ENCODE measurements around the gene ASCC3. TPM values are rescaled to one million over a fixed set of nuclear protein-coding genes. Genes with fewer than 3 reads are reported as not detected.

Gene ASCC3, protein sequence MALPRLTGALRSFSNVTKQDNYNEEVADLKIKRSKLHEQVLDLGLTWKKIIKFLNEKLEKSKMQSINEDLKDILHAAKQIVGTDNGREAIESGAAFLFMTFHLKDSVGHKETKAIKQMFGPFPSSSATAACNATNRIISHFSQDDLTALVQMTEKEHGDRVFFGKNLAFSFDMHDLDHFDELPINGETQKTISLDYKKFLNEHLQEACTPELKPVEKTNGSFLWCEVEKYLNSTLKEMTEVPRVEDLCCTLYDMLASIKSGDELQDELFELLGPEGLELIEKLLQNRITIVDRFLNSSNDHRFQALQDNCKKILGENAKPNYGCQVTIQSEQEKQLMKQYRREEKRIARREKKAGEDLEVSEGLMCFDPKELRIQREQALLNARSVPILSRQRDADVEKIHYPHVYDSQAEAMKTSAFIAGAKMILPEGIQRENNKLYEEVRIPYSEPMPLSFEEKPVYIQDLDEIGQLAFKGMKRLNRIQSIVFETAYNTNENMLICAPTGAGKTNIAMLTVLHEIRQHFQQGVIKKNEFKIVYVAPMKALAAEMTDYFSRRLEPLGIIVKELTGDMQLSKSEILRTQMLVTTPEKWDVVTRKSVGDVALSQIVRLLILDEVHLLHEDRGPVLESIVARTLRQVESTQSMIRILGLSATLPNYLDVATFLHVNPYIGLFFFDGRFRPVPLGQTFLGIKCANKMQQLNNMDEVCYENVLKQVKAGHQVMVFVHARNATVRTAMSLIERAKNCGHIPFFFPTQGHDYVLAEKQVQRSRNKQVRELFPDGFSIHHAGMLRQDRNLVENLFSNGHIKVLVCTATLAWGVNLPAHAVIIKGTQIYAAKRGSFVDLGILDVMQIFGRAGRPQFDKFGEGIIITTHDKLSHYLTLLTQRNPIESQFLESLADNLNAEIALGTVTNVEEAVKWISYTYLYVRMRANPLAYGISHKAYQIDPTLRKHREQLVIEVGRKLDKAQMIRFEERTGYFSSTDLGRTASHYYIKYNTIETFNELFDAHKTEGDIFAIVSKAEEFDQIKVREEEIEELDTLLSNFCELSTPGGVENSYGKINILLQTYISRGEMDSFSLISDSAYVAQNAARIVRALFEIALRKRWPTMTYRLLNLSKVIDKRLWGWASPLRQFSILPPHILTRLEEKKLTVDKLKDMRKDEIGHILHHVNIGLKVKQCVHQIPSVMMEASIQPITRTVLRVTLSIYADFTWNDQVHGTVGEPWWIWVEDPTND (N-terminal part only)
- 49.3 and 75.3 TPM in 2 replicates for total RNA-seq (ENCODE audit: low replicate concordance)

DNA sequence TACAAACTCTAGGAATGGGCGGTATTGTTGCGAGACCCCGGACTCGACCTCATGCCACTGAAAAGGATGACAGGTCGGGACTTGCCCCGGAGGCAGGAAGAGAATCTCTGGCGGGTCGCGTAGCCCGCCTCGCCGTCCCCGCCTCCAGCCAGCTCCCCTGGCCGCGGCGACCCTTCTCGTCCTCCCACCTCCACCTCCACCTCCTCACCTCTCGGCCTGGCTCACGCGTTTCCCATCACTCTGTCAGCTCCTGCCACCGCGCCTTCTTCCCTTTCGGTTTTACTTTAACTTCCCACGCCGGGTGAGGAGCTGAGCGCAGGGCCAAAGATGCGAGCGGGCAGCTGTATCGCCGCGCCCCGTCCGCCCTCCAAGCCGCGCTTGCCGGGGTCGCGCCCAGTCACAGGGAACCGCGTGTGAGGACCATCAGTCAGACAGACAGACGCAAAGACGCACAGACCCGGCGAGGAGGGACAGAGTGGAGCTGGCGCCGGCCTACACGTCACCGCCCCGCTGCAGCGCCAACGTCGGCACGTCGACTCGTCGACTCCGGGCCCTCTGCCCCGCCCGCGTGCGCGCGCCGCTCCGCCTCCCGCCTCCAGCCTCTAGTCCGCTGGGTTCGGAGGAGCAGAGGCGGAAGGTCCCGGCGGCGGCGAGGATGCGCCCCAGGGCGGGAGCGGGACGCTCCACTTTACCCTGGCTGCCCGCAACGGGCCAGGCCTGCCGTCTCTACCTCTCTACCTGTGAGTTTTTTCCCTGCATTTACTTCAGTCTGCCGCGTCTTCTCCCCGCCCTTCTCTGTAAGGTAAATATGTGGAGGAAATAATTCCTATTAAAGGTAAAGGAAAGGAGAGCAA is at the start of gene ASCC3:
ASCC3 (minus strand) TSS at position 477 of the 854 bp plus-strand sequence. CDS start 13,332 bp downstream, outside the sequence.
- peaks cover 30% of the 10 kb centered on the region for H3K4me1 Mint-ChIP-seq
- TF ChIP-seq, protein P1, sequence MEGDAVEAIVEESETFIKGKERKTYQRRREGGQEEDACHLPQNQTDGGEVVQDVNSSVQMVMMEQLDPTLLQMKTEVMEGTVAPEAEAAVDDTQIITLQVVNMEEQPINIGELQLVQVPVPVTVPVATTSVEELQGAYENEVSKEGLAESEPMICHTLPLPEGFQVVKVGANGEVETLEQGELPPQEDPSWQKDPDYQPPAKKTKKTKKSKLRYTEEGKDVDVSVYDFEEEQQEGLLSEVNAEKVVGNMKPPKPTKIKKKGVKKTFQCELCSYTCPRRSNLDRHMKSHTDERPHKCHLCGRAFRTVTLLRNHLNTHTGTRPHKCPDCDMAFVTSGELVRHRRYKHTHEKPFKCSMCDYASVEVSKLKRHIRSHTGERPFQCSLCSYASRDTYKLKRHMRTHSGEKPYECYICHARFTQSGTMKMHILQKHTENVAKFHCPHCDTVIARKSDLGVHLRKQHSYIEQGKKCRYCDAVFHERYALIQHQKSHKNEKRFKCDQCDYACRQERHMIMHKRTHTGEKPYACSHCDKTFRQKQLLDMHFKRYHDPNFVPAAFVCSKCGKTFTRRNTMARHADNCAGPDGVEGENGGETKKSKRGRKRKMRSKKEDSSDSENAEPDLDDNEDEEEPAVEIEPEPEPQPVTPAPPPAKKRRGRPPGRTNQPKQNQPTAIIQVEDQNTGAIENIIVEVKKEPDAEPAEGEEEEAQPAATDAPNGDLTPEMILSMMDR (IDR thresholded peaks at IDR 0.05), result no peak
- TF ChIP-seq EZH2phosphoT487 (IDR thresholded peaks at IDR 0.05) (no peak), EZH2 (IDR thresholded peaks at IDR 0.05) (peak; percentile 49)

DNA sequence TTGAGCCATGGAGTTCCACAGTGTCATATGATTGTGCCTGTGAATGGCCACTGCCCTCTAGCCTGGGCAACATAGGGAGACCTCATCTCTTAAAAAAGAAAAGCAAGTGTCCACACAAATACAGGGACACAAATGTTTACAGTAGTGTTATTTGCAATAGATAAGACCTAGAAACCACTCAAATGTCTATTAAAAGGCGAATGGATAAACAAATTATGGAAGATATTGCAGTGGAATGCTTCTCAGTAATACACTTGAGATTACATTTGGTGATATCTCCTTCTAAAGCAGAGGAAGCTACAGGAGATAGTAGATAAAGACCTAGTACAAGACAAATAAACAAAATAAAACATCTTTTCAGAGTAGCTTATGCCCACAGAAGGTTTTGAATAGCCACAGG is 44.6 kb upstream of the ASCC3 start:
- TF ChIP-seq EZH2phosphoT487 (IDR thresholded peaks at IDR 0.05) (no peak), EZH2 (IDR thresholded peaks at IDR 0.05) (no peak)
- TF ChIP-seq, protein P1 (IDR thresholded peaks at IDR 0.05), result no peak
- no peak overlapping the region for H3K4me3 Mint-ChIP-seq
- no peaks in the 10 kb centered on the region for H3K4me1 Mint-ChIP-seq

More for the DNA sequence above, at the start of gene ASCC3:
- H3F3A ChIP-seq (ENCODE audit: low read depth), result peaks cover 30% of the 10 kb centered on the region
- peaks cover 61% of the 10 kb centered on the region for H3K79me2 ChIP-seq (ENCODE audit: low read depth)
- peak within 1 kb of the TSS; percentile 99 for H2AFZ ChIP-seq (replicated peaks)
- H3K9me3 ChIP-seq (ENCODE audit: low read depth), result no peaks in the 10 kb centered on the region
- H3K4me1 ChIP-seq, result peaks cover 39% of the 10 kb centered on the region
- no peaks in the 10 kb centered on the region for H3K27me3 ChIP-seq
- H3K27ac Mint-ChIP-seq, result peak within 1 kb of the TSS; percentile 65
- H4K20me1 ChIP-seq (ENCODE audit: low read depth), result no peaks in the 10 kb centered on the region
- peak within 1 kb of the TSS; percentile 90 for H3K27ac ChIP-seq
- H3K27me3 Mint-ChIP-seq (ENCODE audit: insufficient read depth, low read depth), result peaks cover 4% of the 10 kb centered on the region
- peak within 1 kb of the TSS; percentile 97 for H3K4me3 Mint-ChIP-seq
- peak within 1 kb of the TSS; percentile 93 for H3K4me2 ChIP-seq
- peak within 1 kb of the TSS; percentile 81 for H3K4me3 ChIP-seq
- DNase-seq (ENCODE audit: low spot score), result peak; percentile 94
- no peaks in the 10 kb centered on the region for H3K36me3 ChIP-seq
- peak within 1 kb of the TSS; percentile 58 for H3K9ac ChIP-seq
- no peaks in the 10 kb centered on the region for H3K36me3 Mint-ChIP-seq
- no peaks in the 10 kb centered on the region for H3K9me3 Mint-ChIP-seq

More for the DNA sequence above, 44.6 kb upstream of the ASCC3 start:
- H3K4me1 ChIP-seq, result no peaks in the 10 kb centered on the region
- DNase-seq (ENCODE audit: low spot score), result no peak
- Mint-ChIP-seq H3K27me3 (ENCODE audit: insufficient read depth, low read depth) (no peaks in the 10 kb centered on the region), H3K9me3 (no peaks in the 10 kb centered on the region), H3K27ac (no peak overlapping the region), H3K36me3 (no peaks in the 10 kb centered on the region)
- H2AFZ ChIP-seq (replicated peaks), result no peak overlapping the region
- H3K9ac ChIP-seq, result no peak overlapping the region
- H3K4me3 ChIP-seq, result no peak overlapping the region
- H3K79me2 ChIP-seq (ENCODE audit: low read depth), result no peaks in the 10 kb centered on the region
- H3K27ac ChIP-seq, result no peak overlapping the region
- no peaks in the 10 kb centered on the region for H3K36me3 ChIP-seq
- no peaks in the 10 kb centered on the region for H3F3A ChIP-seq (ENCODE audit: low read depth)
- H4K20me1 ChIP-seq (ENCODE audit: low read depth), result no peaks in the 10 kb centered on the region
- H3K27me3 ChIP-seq, result no peaks in the 10 kb centered on the region
- no peaks in the 10 kb centered on the region for H3K9me3 ChIP-seq (ENCODE audit: low read depth)
- no peak overlapping the region for H3K4me2 ChIP-seq

All from neural progenitor cell (in vitro differentiated cells).